Right lung (tissue), 5 donors: ENCODE data around the gene NOD1. TPM values are rescaled to one million over a fixed set of nuclear protein-coding genes. Genes with fewer than 3 reads are reported as not detected.
A peak's percentile ranks its signal among the peaks of the same experiment; 100 is the strongest.

ENCODE experiments used
- DNase-seq, 2 donors: peaks; one replicate each; pipeline ENCODE4 v3.0.0-alpha.2; 2013
- polyA plus RNA-seq, 5 donors: library from polyadenylated mRNA; unstranded; fragments of 120-200 nt; gene quantifications; one replicate each; pipeline versions ENCODE4 v1.2.1 to v1.2.3, GENCODE V29; 2013; ENCODE audit warnings: inconsistent platforms in 1 of 5, low replicate concordance in 1 of 5; ENCODE audit not compliant: insufficient read length in 5 of 5, insufficient read depth in 1 of 5

The NOD1 gene
- polyA plus RNA-seq, 5 donors, result 20.4 to 26.4 (median 23.6) TPM

DNA sequence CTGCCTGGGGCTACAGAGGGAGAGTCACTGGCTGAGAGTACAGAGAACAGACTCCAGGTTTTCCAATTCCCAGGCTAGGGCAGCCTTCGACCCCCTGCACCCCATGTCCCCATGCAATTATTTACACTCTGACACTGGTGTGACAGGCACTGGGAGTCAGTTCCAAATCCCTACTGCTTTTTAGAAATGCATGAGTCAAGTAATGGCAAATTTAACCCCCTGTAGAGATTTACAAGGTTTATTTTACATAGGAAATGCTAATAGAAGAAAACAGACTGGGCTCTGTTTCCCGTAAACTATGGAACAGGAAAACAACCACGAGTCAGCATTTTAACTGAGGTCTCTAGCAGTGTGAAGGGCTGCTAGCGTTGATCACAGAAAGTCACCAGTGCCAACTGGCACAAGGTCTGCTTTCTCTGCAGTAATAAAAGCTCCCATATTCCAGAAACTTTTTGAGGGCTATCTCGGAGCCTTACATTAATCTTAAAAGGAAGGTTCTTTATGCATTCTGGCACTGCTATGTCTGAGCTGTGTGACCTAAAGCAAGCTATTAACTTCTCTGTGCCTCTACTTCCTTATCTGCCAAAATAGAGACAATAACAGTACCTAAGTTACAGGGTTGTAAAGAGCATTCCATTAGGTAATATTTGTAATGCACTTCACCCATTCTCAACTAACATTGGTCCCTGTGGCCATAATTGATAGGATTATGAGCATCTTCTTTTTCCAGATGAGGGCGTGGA, 28.2 kb downstream of the NOD1 start:
- peak in 1 of 2 donors; percentile 60 for DNase-seq

DNA sequence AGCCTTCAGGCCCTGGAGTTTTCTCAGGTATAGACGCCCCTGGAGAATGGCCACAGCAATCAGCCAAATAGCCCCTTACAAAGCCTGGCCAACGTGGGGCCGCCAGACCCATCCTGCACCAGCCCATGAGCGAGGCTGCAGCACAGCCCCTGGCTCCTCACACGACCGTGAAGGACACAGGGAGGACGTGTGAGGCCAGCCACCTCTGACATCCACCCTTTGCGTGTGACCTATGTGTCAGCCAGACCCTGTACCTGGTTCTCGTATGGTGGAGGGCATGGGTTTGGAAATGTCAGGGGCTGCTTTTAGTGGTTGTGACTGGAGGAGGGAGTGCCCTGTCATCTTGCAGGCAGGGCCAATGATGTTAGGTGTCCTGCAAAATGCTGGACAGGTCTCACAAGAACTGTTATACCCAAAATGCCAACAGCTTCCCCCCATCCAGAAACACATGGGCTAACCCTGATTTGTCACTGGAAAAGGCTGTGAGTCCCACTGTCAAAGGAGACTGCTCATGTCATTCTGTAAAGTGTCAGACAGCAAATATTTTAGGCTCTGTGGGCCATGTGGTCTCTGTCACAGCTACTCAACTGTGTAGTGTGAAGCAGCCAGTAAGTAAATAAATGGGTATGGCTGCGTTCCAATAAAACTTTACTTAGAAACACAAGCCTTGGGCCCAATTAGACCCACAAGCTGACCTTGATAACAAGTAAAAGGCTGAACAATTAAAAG, 30.0 kb downstream of the NOD1 start:
- DNase-seq, result no peak

DNA sequence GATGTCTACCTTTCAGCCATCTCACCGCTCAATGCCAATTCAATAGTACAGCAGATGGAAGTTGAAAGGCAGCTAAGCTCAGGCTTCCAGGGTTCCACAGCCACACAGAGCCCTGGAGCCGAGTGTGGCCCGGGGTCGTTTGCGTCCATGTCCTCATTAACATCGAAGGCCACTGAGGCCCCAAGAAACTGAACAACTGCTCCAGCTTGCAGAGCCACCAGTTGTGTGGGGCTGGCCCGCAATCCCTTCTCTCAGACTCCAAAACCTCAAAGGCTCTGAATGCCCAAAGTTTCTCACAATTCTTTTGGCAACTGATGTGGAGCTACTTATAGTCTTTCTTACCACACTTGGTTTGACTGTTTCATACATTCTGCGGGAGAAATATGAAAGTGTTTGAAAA, 31.1 kb downstream of the NOD1 start:
- no peak for DNase-seq

DNA sequence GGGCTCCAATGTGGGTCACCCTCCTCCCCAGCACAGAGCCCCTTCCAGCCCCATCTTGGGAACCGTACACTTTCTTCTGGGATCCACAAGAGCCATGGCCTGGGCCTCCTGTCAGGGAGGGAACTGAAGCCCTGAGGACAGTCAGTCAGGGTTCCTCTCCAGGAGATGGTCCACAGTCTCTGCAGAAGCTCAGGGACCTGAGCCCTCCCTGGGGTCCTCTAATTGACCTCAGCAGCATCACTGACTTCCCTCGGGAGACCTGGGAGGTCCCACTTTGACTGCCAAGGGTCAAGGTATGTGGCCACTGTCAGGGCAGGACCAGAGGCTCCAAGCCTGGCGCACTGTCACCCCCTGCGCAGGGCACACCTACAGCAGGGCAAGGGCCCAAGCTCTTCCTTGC, 32.3 kb downstream of the NOD1 start:
- no peak for DNase-seq

DNA sequence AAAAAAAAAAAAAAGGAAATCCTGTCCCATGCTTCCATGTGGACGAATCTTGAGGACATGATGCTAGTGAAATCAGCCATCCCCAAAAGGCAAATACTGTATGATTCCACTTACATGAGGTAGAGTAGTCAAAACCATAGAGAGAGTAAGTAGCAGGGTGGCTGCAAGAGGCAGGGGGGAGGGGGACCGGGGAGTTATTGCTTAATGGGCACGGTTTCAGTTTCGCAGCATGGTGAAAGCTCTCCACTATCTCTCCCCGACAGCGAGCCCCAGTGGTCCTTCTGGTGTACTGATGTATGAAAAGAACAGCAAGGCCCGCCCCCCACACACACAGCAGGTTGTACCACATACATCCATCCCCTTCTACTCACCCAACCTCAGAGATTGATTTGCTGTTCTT, 32.8 kb downstream of the NOD1 start:
- DNase-seq, result peak; percentile 74

DNA sequence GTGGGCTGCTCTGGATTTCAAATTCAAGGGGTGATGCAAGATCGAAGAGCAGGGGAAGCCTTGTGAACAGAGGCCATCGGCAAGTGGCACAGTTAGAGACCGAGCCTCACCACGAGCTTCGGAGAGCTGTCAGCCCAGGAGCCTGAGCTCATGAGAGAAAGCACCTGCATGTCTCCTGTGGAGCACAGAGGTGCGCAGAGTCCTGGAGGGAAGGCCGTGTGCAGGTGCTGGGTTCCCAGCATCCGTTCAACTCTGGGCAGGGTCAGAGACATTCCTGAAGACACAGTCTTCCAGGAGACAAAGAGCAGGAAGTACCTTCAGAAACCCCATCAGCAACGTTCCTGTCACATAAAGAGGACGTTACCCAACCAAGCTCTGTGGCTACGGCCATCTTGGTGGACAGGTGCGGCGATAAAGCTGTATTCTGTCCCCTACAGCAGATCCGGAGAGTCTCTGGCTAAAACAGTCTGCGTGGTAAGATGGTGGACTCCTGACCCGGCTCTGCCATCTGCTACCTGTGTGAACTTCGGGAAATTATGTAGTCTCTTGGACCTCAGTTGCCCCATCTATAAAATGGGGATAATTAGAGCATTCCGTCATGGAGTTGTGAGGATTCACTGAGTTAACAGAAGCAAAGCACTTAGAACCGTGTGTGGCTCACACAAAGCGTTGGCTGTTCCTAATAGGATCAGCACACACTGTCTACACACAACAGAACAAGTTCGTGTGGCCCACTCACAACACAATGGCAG, 40.6 kb downstream of the NOD1 start:
- DNase-seq, result no peak

DNA sequence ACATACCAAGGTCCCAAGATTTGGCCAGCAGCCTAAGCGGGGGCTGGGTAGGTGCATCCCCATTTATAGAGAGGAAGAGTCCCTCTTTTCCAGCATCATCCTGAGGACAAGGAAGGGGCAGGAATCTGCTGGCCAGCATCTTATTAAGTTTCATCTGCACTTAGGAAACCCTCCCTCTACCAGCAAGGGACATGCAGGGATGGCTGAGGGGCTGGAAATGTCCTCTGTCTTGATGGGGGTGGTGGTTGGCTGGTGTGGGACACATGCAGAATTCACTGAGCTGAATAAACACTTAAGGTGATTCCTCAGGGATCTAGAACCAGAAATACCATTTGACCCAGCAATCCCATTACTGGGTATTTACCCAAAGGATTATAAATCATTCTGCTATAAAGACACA, 42.1 kb downstream of the NOD1 start:
- no peak for DNase-seq

DNA sequence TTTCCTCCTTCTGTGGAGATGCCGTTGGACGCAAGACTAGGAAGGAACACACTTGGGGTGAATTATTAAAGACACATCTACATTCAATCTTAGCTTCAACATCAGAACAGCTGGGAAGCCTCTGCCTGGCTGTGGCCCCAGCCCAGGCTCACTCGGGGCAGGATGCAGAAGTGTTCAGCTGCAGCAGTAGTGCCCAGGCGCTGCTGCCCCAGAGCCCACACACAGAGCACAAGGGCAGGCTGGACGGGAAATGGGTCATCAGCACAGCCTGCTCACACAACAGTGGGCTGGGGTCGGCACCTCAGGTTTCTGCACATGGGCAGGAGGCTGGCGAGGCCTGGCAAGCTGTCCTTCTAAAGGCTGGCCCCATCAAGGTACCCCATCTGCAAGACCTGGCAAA, 42.5 kb downstream of the NOD1 start:
- no peak for DNase-seq

DNA sequence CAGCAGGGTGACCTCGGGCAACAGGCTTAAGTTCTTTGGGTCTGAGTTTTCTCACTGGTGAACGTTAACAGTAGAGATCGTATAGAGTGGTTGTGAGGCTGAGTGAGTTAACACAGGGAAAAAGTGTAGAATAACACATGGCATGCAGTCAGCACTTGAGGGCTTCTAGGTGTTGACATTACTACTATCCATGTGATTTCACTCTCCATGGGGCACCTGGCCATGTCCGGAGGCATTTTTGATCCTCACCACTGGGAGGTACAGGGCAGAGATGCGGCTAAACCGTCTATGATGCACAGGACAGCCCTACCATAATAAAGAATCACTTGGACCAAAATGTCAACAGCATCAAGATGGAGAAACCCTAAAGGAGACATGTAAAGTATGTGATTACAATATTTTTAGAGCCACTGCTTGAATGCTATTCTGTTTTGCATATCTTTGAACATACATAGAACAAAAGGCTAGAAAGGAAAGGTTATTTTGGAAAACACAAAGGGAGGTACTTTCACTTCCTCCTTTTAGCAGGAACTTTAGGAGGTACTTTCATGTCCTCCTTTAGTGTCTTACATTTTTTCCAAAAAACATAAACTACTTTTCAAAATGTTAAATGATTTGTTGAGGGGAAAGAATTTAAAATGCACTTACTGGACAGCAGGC, 44.3 kb downstream of the NOD1 start:
- no peak for DNase-seq

DNA sequence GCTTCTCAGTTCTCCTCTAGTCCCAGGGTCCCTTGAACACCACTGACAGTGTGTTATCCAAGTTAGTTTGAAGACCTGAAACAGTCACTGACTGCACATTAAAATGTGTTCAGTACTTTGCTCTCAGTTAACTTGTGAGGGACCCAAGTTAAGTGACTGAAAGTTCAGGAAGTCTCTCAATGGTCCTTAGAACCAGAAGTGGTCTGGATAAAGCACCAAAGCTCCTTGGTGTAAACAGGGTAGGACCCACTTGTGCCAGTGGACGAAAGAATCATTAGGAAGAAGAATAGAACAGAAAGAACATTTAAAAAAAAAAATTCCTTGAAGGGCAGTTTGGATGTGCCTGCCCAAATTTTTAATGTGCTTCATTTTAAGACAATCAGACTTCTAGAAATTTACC, 45.1 kb downstream of the NOD1 start:
- no peak for DNase-seq

DNA sequence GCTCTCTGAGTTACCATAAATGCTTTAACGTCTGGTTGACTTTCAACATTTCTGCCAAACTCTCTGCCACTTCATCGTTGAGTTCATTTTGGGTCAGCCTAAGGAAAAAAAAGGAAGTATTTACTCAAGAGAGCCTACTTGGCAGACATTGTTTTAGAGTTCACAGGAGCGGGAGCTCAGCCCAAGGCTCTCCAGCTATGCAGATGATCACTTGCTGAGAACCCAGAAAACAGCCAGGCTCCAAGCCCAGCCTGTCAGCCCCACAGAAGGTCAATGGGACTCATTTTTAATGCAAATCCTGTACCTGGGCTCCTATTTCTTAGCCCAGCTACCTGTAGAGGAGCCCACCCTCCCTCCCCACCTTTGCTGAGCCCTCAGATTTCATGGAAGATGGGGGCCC, 45.5 kb downstream of the NOD1 start:
- peak; percentile 84 to 88 for DNase-seq

DNA sequence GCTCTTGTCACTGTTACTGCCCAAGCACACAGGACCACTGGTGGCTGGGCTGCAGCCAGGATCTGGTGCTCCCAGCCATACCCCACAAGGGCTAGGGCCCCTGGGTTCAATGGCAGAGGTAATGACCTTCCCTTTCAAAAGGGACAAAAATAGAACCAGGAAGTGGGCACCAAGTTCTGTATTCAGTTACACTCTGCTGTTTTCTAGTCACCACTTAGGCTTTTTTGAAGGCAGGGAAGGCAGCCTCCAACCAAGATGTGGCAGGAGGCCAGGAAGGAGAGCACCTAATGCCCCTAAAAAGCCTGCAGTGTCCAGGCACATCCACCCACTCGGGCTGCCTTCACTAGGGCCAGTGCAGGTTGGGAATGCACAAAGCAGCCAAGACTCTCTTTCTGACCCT, 47.8 kb downstream of the NOD1 start:
- no peak for DNase-seq

DNA sequence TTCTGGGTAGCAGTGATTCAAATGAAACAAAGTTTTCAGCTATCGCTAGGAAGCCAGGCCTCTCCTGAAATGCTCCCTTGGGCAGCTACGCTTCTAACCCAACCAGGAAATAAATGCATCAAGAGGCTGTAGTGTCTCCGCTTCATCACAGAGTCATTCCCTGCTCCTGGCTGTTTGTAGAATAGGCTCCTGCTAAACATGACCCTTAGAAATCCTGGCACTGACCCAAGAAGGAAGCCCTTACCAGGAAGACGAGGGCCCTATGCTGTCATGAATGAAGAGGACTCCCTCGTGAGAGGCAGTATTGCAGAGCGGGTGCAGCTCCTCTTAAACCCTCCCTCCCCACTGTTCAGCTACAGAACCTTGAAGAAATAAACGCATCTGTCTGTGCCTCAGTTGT, 48.3 kb downstream of the NOD1 start:
- DNase-seq, result no peak

DNA sequence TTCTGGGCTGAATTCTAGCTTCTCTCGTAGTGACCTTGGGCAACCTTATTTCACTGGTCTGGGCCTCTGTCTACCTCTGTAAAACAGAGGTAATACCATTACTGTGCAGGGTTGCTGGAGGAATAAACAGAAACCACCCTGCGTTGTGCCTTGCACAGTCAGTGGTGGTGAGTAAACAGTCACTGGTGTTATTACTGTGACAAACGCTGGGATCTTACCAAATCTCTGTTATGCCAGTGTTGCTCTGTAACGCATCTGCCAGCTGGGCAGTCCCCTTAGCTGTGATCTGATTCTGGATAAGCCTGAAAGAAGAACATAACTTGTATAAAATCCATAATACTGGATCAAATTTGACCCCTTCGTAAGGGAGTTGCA, 49.4 kb downstream of the NOD1 start:
- DNase-seq, result no peak

DNA sequence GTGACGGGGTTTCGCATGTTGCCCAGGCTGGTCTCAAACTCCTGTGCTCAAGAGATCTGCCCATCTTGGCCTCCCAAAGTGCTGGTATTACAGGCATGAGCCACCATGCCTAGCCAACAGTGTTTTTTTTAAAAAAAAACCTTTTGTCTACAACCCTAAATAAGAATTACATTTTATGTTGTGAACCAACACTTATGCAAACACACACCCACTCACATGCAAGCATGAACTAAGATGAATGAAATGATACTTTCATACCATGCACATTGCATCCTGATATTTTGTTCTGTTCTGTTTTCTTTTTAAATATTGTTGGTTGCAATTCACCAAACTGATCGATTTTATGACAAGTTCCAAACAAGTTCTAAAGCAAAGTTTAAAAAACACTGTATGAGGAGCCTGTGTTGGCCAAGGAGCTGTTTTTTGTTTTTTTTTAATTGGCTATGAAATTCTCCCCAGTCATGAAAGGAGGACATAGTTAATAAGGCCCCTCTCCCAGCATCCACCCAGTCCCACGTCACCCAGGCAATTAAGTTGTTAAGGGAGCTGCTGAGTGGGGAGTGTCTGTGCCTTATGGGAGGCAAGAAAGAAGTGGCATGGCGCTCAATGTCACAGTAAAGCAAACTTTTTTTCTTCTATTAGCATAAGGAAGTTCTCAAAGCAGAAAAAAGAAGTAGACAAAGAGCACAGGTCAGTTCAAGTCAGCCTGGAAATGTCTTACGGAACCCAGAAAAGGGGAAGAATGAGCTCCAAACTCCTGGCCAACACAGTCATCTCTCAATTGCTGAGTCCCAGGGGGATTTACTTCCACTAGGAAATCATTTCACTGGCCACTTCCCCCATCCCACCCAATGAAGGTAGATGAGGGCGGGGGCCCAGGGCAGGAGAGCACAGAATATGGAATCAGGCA, 50.1 kb downstream of the NOD1 start:
- no peak for DNase-seq

DNA sequence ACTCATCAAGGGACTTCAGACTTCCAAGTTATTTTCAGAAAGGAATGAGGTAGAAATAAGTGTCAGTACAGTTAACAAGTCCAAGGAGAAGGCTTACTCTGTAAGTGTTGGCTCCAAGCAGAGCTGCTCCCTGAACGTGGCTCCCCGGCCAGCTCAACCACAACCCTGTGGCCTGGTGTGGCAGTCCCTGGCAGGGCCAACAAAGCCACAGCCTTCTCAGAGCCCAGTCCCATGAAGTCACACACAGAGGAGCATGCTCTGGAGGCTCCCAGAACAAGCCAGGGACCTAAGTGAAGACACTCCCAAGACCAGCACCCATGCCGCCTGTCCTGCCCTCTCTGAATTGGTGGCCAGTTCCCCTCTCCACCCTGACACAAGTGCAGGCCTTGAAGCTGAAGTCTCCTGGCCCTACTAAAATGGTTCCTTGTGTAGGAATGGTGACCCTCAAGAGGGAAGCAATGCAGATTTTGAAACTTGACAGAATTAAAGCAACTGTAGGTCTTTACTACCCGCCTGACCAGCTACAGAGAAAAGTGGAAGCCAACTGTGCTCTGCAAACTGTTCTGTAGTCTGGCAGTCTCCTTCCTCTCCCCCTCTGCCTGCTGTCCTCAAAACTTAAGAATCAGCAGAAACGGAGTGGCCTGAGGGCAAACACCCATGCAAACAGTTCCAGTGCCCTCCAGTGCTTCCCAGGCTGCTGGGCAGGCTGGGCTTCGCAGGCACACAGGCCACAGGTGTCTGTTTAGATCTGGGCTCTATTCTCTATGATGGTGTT, 51.1 kb downstream of the NOD1 start:
- no peak for DNase-seq

DNA sequence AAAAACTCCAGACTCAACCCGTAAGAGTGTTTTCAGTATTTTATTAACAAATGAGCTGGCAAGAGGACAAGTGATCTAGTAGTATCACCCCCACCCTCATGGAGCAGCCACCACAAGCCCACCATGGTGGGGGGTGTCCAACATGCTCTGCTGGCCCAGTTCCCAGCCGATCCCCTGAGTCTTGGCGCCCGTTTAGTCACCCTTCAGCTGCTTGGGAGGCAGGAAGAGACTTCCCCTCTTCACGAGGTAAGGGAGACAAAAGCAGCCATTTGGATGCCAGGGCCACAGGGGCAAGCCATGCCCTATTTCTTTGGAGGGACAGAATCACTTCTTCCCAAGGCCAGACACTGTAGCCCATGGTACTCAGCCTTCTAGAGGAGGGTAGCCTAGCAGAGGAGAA, 54.1 kb downstream of the NOD1 start:
- no peak for DNase-seq

DNA sequence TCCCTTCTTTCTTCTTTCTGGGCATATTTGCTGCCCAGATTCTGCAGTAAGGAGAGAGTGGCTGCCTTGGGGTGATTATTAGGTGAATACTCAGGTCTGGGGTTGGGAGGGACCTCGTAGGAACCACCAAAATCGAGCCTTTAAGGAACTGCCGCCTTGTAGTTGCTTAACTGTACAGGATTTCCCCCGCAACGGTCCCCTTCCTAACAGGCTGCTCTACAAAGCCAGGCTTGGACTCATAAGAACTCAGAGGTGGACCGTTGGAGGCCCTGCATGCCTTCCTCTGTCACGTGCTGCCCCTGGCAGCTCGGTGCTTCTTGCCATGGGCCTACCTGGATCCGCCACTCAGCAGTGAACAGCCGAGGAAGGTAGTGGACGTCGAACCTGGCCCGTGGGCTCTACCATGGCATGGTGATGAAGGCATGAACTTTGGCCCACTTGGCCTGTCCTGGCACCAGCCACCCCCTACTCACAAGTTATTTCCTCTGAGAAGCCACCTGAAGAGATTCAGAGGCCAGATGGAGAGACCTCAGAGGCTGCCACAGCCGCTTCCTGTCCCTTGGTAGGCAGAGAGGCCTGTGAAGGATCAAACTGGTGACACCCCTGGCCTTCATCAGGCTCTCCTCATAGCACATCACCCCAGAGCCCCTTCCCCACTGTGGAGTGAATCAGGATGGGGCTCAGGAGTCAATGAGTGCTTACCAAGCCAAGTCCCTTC, 54.6 kb downstream of the NOD1 start:
- DNase-seq, result no peak

DNA sequence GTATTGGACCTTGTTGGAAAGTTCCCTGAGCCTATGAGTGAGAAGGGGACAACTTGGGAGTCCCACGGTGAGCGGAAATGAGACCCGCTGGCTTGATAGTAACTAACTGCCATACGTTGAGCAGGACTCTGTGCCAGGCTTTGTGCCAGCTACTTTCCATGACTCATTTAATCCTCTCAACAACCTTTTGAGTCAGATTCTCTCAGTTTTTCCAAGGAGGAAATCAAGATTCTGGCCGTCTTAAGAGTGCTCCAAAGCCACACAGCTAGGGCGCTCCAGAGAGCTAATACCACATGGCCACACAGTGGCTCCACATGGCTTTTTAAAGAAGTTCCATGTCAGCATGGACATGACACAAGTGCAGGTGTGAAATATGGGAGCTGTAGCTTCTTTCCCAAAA, 55.7 kb downstream of the NOD1 start:
- no peak for DNase-seq
